Testis (tissue), 3 donors: Measurements from ENCODE around the gene CACNA1C. TPM values are rescaled to one million over a fixed set of nuclear protein-coding genes. Genes with fewer than 3 reads are reported as not detected.

ENCODE experiments used
- DNase-seq: peaks from one replicate; pipeline ENCODE4 v3.0.0-alpha.2; 2019
- H3K27ac ChIP-seq, 2 donors: fragments of 200-600 bp; sonication (generic); one replicate each; pipeline ENCODE4 v1.5.1; 2019
- H3K27me3 ChIP-seq: fragments of 200-600 bp; sonication (generic); one replicate; pipeline ENCODE4 v1.5.1; 2019
- H3K36me3 ChIP-seq: fragments of 200-600 bp; sonication (generic); one replicate; pipeline ENCODE4 v1.5.1; 2017; ENCODE audit warnings: low read depth; ENCODE audit errors: missing control alignments
- H3K4me1 ChIP-seq: fragments of 200-600 bp; sonication (generic); one replicate; pipeline ENCODE4 v1.5.1; 2019
- H3K4me3 ChIP-seq, 2 donors: fragments of 200-600 bp; sonication (generic); one replicate each; pipeline ENCODE4 v1.5.1; 2017 to 2019
- H3K9me3 ChIP-seq: fragments of 200-600 bp; sonication (generic); one replicate; pipeline ENCODE4 v1.5.1; 2017
- CTCF ChIP-seq, 3 experiments: fragments of 450-650 bp in 2 of 3; fragments of 200-600 bp in 1 of 3; sonication (generic) in 1 of 3; IDR thresholded peaks; one replicate each; pipeline ENCODE4 v1.5.1; 2016 to 2019; ENCODE audit warnings: antibody characterized with exemption in 3 of 3, mild to moderate bottlenecking in 2 of 3, moderate library complexity in 1 of 3
- POLR2A ChIP-seq: fragments of 450-650 bp; IDR thresholded peaks from one replicate; pipeline ENCODE4 v1.6.1; 2017; ENCODE audit warnings: antibody characterized with exemption, mild to moderate bottlenecking, moderate library complexity
- WGBS, 2 donors: methylation state at CpG; one replicate each; pipeline ENCODE4 v1.1.5; 2018; 5-methylcytosine and 5-hydroxymethylcytosine counted together
- intact Hi-C: fragments of 100-400 bp; cut with DNase I; formaldehyde crosslinking; loops from one replicate; pipeline ENCODE4 v1.15.1; 2023; ENCODE audit warnings: low total_unique reads
- polyA plus RNA-seq: library from polyadenylated mRNA; stranded (reverse); fragments of 350-450 nt; fragmentation: Illumina TruSeq; extraction: RNeasy Lipid Tissue Mini Kit (QIAGEN cat#74804); gene quantifications from one replicate; pipeline ENCODE4 v1.2.3, GENCODE V29; 2014; ENCODE audit warnings: low read depth, low replicate concordance; ENCODE audit not compliant: insufficient read depth
- total RNA-seq, 2 donors: library from RNA; depleted of rRNA; stranded (reverse); fragments of >200 nt; gene quantifications; one replicate each; pipeline ENCODE4 v1.2.3, GENCODE V29; 2016

The CACNA1C gene
- total and polyA plus RNA-seq, 3 donors from 2014 or later: 20.3 to 36.8 (median 32.0) TPM

DNA sequence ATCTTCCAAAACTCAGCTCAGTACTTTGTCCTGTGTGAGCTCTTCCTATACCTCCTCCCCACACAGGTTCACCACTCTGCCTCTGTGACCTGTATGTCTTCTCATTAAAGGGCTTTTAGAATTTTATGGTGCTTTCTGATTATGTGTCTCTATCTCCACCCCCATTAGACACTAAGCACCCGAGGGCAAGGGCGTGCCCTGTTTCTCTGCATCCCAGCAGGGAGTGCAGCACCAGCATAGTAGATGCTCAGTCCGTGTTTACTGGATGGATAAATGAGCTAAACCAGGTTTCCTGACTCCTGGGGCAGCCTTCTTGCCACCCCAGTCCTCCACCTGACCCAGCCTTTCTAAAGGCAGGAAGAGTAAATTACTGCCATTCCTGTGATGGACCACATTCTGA lies 333.8 kb downstream of the CACNA1C start:
- Histone ChIP-seq H3K27ac (no peak overlapping the region), H3K4me3 (no peak overlapping the region), H3K36me3 (no peaks in the 10 kb centered on the region), H3K9me3 (no peaks in the 10 kb centered on the region), H3K27me3 (no peaks in the 10 kb centered on the region), H3K4me1 (no peaks in the 10 kb centered on the region)
- WGBS, 2 donors: 84 to 86% methylated on average over 3 of the region's 3 CpGs
- no peak for DNase-seq
- intact Hi-C loops: no loop called here
- TF ChIP-seq POLR2A: no peak
- no peak for TF ChIP-seq CTCF (IDR thresholded peaks at IDR 0.05)

DNA sequence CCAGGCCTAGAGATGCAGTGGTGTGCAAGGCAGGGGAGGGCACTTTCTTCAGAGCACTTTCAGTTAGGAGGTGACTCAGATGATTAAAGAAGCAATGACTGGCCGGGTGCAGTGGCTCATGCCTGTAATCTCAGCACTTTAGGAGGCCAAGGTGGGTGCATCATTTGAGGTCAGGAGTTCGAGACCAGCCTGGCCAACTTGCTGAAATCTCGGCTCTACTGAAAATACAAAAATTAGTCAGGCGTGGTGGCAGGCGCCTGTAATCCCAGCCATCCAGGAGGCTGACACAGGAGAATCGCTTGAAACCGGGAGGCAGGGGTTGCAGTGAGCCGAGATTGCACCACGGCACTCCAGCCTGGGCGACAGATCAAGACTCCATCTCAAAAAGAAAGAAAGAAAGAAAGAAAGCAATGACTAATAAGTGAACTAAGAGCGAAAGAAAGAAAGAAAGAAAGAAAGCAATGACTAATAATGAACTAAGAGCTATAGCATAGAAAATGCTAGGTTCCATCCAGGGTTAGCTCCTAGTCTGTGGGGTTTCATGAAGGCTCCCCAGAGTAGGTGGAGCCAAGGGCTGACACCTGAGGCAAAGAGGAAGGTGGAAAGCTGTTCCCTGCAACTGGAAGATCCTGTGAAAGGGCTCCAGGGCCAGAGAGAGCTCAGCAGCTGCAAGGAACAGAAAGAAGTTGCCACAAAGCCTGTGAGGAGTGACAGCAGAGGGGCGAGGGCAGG lies 334.5 kb downstream of the CACNA1C start:
- WGBS, 2 donors: 89 to 91% methylated on average over 11 to 12 of the region's 12 CpGs
- no peak overlapping the region for H3K27ac ChIP-seq
- H3K9me3 ChIP-seq: no peaks in the 10 kb centered on the region
- intact Hi-C loops: no loop called here
- TF ChIP-seq POLR2A (no peak), CTCF (IDR thresholded peaks at IDR 0.05) (no peak)
- DNase-seq: no peak
- no peak overlapping the region for H3K4me3 ChIP-seq
- H3K4me1 ChIP-seq: no peaks in the 10 kb centered on the region
- H3K36me3 ChIP-seq: no peaks in the 10 kb centered on the region
- H3K27me3 ChIP-seq: no peaks in the 10 kb centered on the region

DNA sequence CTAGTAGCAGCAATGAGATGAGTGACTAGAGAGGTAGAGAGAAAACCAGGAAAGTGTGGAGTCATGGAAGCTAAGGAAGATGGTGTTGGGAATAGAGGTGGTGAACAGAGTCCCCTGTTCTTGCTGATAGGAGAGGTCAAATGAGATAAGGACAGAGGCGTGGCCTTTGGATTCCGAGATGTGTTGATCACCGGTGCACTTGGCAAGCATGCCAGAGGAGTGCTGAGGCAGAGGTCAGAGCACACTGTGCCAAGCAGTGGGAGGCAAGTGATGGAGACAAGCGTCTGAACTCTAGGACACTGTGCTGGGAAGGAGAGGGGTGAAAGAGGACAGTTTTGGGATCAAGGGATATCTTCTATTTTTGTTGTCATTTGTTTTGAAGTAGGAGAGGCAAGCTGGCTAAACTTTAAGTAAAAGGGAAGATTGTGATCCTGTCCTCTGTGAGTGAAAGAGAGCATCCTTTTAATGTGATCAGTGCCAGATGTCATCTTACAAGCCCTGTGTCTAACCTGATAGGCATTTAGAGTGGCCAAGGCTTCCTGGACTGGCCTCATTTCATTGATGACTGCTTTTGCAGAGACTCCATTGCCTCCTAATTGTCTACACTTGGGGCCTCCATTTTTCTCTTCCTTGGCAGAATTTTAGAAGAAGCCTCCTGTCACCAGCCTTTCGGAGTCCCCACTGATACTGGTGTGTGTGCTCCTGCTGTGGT lies 336.4 kb downstream of the CACNA1C start:
- no peak for DNase-seq
- intact Hi-C loops: no loop called here
- H3K9me3 ChIP-seq: no peaks in the 10 kb centered on the region
- H3K4me1 ChIP-seq: no peaks in the 10 kb centered on the region
- H3K36me3 ChIP-seq: no peaks in the 10 kb centered on the region
- H3K27me3 ChIP-seq: no peaks in the 10 kb centered on the region
- no peak overlapping the region for H3K27ac ChIP-seq
- TF ChIP-seq POLR2A: no peak
- TF ChIP-seq CTCF (IDR thresholded peaks at IDR 0.05): no peak
- 65 to 72% methylated on average over 5 of the region's 5 CpGs for WGBS, 2 donors
- no peak overlapping the region for H3K4me3 ChIP-seq

DNA sequence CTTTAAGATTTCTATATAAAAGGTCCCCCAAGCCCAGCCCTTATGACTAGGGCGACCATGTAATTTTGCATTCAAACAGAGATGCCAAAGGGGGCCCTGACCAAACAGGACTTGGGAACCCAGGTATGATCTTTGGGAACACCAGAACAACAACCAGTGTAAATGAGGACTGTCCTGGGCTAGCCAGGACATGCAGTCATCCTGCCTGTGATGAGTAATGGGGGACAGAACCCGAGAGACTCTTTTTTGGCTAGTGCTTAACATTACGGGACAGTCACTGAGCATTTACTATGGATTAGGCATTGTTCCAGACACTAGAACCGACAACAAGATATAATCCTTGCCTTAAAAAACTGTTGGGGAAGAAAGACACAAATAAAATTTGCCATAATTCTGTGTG lies 337.3 kb downstream of the CACNA1C start:
- 67 to 85% methylated on average over 4 of the region's 4 CpGs for WGBS, 2 donors
- Histone ChIP-seq H3K4me1 (no peaks in the 10 kb centered on the region), H3K27ac (no peak overlapping the region)

More for the DNA sequence above, 337.3 kb downstream of the CACNA1C start:
- no peak for TF ChIP-seq POLR2A
- TF ChIP-seq CTCF (IDR thresholded peaks at IDR 0.05): no peak
- no peaks in the 10 kb centered on the region for H3K27me3 ChIP-seq
- no peak overlapping the region for H3K4me3 ChIP-seq
- DNase-seq: no peak
- no peaks in the 10 kb centered on the region for H3K36me3 ChIP-seq
- no peaks in the 10 kb centered on the region for H3K9me3 ChIP-seq
- intact Hi-C loops: no loop called here
